Measurements from ENCODE around the gene FANCL. TPM values are rescaled to one million over a fixed set of nuclear protein-coding genes. Genes with fewer than 3 reads are reported as not detected.

Gene FANCL
- total and polyA plus RNA-seq, 9 of the 15 experiments (the other 6 are each of a cell fraction or from before 2014, with no cell fraction given) = 36.7 to 120 (median 58.5) TPM

DNA sequence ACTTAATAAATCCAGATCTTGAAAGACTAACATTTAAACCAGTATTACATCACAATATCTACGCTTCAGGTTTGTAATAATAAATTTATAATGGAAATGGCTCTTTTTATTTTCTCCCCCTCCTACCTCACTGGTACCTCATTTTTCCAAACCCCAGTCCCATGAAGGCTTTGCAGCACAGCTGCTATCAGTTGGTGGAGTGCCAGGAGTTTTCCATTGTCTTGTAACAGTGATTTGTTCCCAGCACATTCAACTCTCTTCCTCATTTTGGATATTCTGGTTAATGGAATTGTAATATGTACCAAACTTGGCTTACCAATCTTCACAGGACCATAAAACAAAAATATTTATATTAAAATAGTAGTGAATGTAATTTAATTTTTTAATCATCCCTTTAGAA, 103.3 kb downstream of the FANCL start (continued):
- TF ChIP-seq, protein P1, sequence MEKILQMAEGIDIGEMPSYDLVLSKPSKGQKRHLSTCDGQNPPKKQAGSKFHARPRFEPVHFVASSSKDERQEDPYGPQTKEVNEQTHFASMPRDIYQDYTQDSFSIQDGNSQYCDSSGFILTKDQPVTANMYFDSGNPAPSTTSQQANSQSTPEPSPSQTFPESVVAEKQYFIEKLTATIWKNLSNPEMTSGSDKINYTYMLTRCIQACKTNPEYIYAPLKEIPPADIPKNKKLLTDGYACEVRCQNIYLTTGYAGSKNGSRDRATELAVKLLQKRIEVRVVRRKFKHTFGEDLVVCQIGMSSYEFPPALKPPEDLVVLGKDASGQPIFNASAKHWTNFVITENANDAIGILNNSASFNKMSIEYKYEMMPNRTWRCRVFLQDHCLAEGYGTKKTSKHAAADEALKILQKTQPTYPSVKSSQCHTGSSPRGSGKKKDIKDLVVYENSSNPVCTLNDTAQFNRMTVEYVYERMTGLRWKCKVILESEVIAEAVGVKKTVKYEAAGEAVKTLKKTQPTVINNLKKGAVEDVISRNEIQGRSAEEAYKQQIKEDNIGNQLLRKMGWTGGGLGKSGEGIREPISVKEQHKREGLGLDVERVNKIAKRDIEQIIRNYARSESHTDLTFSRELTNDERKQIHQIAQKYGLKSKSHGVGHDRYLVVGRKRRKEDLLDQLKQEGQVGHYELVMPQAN (IDR thresholded peaks at IDR 0.05; ENCODE audit: borderline replicate concordance) = no peak
- TF ChIP-seq, protein P2, sequence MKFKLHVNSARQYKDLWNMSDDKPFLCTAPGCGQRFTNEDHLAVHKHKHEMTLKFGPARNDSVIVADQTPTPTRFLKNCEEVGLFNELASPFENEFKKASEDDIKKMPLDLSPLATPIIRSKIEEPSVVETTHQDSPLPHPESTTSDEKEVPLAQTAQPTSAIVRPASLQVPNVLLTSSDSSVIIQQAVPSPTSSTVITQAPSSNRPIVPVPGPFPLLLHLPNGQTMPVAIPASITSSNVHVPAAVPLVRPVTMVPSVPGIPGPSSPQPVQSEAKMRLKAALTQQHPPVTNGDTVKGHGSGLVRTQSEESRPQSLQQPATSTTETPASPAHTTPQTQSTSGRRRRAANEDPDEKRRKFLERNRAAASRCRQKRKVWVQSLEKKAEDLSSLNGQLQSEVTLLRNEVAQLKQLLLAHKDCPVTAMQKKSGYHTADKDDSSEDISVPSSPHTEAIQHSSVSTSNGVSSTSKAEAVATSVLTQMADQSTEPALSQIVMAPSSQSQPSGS (CRISPR knock-in tag; IDR thresholded peaks at IDR 0.05) = no peak
- TF ChIP-seq KLF1 (tag; IDR thresholded peaks at IDR 0.05) (no peak), ZNF76 (CRISPR knock-in tag; IDR thresholded peaks at IDR 0.05; ENCODE audit: borderline replicate concordance) (no peak), MAFG (tag; conservative IDR thresholded peaks at IDR 0.05) (no peak), RAD51 (IDR thresholded peaks at IDR 0.05; ENCODE audit: borderline replicate concordance, low read depth) (no peak), ZNF695 (CRISPR knock-in tag; IDR thresholded peaks at IDR 0.05) (no peak)
- TF ChIP-seq, protein P3, sequence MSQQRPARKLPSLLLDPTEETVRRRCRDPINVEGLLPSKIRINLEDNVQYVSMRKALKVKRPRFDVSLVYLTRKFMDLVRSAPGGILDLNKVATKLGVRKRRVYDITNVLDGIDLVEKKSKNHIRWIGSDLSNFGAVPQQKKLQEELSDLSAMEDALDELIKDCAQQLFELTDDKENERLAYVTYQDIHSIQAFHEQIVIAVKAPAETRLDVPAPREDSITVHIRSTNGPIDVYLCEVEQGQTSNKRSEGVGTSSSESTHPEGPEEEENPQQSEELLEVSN (IDR thresholded peaks at IDR 0.05; ENCODE audit: borderline replicate concordance in 1 of 2, extremely low read depth in 1 of 2, insufficient read depth in 1 of 2, insufficient read length in 1 of 2, low read depth in 1 of 2, low read length in 1 of 2, poor library complexity in 1 of 2, severe bottlenecking in 1 of 2) = no peak
- TF ChIP-seq, protein P4, sequence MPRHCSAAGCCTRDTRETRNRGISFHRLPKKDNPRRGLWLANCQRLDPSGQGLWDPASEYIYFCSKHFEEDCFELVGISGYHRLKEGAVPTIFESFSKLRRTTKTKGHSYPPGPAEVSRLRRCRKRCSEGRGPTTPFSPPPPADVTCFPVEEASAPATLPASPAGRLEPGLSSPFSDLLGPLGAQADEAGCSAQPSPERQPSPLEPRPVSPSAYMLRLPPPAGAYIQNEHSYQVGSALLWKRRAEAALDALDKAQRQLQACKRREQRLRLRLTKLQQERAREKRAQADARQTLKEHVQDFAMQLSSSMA (CRISPR knock-in tag; IDR thresholded peaks at IDR 0.05) = no peak
- TF ChIP-seq, protein P5, sequence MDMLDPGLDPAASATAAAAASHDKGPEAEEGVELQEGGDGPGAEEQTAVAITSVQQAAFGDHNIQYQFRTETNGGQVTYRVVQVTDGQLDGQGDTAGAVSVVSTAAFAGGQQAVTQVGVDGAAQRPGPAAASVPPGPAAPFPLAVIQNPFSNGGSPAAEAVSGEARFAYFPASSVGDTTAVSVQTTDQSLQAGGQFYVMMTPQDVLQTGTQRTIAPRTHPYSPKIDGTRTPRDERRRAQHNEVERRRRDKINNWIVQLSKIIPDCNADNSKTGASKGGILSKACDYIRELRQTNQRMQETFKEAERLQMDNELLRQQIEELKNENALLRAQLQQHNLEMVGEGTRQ (CRISPR knock-in tag; IDR thresholded peaks at IDR 0.05) = no peak
- TF ChIP-seq, protein P6, sequence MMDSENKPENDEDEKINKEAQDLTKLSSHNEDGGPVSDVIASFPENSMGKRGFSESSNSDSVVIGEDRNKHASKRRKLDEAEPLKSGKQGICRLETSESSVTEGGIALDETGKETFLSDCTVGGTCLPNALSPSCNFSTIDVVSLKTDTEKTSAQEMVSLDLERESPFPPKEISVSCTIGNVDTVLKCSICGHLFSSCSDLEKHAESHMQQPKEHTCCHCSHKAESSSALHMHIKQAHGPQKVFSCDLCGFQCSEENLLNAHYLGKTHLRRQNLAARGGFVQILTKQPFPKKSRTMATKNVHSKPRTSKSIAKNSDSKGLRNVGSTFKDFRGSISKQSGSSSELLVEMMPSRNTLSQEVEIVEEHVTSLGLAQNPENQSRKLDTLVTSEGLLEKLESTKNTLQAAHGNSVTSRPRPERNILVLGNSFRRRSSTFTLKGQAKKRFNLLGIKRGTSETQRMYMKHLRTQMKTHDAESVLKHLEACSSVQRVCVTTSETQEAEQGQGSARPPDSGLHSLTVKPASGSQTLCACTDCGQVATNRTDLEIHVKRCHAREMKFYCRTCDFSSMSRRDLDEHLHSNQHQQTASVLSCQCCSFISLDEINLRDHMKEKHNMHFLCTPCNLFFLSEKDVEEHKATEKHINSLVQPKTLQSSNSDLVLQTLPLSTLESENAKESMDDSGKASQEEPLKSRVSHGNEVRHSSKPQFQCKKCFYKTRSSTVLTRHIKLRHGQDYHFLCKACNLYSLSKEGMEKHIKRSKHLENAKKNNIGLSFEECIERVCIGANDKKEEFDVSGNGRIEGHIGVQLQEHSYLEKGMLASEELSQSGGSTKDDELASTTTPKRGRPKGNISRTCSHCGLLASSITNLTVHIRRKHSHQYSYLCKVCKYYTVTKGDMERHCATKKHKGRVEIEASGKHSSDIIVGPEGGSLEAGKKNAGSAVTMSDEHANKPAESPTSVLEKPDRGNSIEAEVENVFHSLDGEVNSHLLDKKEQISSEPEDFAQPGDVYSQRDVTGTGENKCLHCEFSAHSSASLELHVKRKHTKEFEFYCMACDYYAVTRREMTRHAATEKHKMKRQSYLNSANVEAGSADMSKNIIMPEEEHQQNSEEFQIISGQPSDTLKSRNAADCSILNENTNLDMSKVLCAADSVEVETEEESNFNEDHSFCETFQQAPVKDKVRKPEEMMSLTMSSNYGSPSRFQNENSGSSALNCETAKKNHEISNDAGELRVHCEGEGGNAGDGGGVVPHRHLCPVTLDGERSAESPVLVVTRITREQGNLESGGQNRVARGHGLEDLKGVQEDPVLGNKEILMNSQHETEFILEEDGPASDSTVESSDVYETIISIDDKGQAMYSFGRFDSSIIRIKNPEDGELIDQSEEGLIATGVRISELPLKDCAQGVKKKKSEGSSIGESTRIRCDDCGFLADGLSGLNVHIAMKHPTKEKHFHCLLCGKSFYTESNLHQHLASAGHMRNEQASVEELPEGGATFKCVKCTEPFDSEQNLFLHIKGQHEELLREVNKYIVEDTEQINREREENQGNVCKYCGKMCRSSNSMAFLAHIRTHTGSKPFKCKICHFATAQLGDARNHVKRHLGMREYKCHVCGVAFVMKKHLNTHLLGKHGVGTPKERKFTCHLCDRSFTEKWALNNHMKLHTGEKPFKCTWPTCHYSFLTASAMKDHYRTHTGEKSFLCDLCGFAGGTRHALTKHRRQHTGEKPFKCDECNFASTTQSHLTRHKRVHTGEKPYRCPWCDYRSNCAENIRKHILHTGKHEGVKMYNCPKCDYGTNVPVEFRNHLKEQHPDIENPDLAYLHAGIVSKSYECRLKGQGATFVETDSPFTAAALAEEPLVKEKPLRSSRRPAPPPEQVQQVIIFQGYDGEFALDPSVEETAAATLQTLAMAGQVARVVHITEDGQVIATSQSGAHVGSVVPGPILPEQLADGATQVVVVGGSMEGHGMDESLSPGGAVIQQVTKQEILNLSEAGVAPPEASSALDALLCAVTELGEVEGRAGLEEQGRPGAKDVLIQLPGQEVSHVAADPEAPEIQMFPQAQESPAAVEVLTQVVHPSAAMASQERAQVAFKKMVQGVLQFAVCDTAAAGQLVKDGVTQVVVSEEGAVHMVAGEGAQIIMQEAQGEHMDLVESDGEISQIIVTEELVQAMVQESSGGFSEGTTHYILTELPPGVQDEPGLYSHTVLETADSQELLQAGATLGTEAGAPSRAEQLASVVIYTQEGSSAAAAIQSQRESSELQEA (IDR thresholded peaks at IDR 0.05; ENCODE audit: low read depth) = no peak

All from K562 (cell line).